ENCODE measurements around the gene BACE1.
"Not testable (repeated sequence)": the region's sequence is repeated elsewhere in the genome, so short reads cannot be mapped to it uniquely, and the experiment has no call there.

Gene BACE1

GRCh38 chr11:117327567-117328374, 11.7 kb upstream of the BACE1 start, which contains the start of gene CEP164:
TSS of gene CEP164 (plus strand) at chr11:117327854. CDS start at chr11:117338587, 10,733 bp downstream.
- Histone ChIP-seq H3K27ac (ENCODE audit: low read depth, low read length) (peak within 1 kb of the TSS; percentile 90), H3K4me1 (ENCODE audit: insufficient read depth, low read length) (peaks cover 11% of the 10 kb centered on the region), H3K27me3 (ENCODE audit: control insufficient read depth in 1 of 2, insufficient read depth in 2 of 2, low read length in 2 of 2) (no peaks in the 10 kb centered on the region), H3K9ac (ENCODE audit: low read length) (peak within 1 kb of the TSS; percentile 53), H3K9me3 (ENCODE audit: low read length) (no peaks in the 10 kb centered on the region), H3K4me3 (ENCODE audit: low read depth in 1 of 2, low read length in 2 of 2) (peak within 1 kb of the TSS; percentile 78 to 91), H3K36me3 (ENCODE audit: insufficient read depth, low read length) (no peaks in the 10 kb centered on the region)

DNA sequence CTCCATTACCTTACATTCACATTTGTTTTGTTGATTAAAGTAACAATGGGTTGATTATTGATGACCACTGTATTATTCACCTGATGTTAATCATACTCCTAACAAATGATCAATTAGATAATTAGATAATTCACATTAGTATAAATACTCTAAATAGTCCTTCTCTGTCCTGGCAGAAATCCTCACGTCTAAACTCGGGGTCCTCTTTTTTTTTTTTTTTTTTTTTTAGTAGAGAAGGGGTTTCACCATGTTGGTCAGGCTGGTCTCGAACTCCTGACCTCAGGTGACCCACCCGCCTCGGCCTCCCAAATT, 11.2 kb upstream of the BACE1 start:
- not testable (repeated sequence) for H3K27ac ChIP-seq (ENCODE audit: low read depth, low read length); H3K27me3 ChIP-seq (ENCODE audit: control insufficient read depth in 1 of 2, insufficient read depth in 2 of 2, low read length in 2 of 2); H3K36me3 ChIP-seq (ENCODE audit: insufficient read depth, low read length); H3K9ac ChIP-seq (ENCODE audit: low read length); H3K9me3 ChIP-seq (ENCODE audit: low read length)
- Histone ChIP-seq H3K4me3 (ENCODE audit: low read depth in 1 of 2, low read length in 2 of 2) (peak overlapping the region in 1 of 2 donors; percentile 91), H3K4me1 (ENCODE audit: insufficient read depth, low read length) (peaks cover 11% of the 10 kb centered on the region)

GRCh38 chr11:117319214-117319840, 3.3 kb upstream of the BACE1 start:
- Histone ChIP-seq H3K4me1 (ENCODE audit: insufficient read depth, low read length) (peaks cover 10% of the 10 kb centered on the region), H3K27ac (ENCODE audit: low read depth, low read length) (no peak overlapping the region), H3K9ac (ENCODE audit: low read length) (no peak overlapping the region), H3K9me3 (ENCODE audit: low read length) (no peaks in the 10 kb centered on the region), H3K36me3 (ENCODE audit: insufficient read depth, low read length) (no peaks in the 10 kb centered on the region), H3K27me3 (ENCODE audit: control insufficient read depth in 1 of 2, insufficient read depth in 2 of 2, low read length in 2 of 2) (no peaks in the 10 kb centered on the region), H3K4me3 (ENCODE audit: low read depth in 1 of 2, low read length in 2 of 2) (no peak overlapping the region)

- Histone ChIP-seq H3K4me1 (ENCODE audit: insufficient read depth, low read length) (peaks cover 12% of the 10 kb centered on the region), H3K9me3 (ENCODE audit: low read length) (no peaks in the 10 kb centered on the region), H3K4me3 (ENCODE audit: low read depth in 1 of 2, low read length in 2 of 2) (no peak overlapping the region), H3K27ac (ENCODE audit: low read depth, low read length) (no peak overlapping the region), H3K9ac (ENCODE audit: low read length) (no peak overlapping the region), H3K36me3 (ENCODE audit: insufficient read depth, low read length) (no peaks in the 10 kb centered on the region), H3K27me3 (ENCODE audit: control insufficient read depth in 1 of 2, insufficient read depth in 2 of 2, low read length in 2 of 2) (no peaks in the 10 kb centered on the region)
Measured at GRCh38 chr11:117318738-117319137, 2.7 kb upstream of the BACE1 start.

- no peaks in the 10 kb centered on the region for H3K27me3 ChIP-seq (ENCODE audit: control insufficient read depth in 1 of 2, insufficient read depth in 2 of 2, low read length in 2 of 2)
- peak overlapping the region; percentile 29 for H3K27ac ChIP-seq (ENCODE audit: low read depth, low read length)
- no peak overlapping the region for H3K9ac ChIP-seq (ENCODE audit: low read length)
- peaks cover 12% of the 10 kb centered on the region for H3K4me1 ChIP-seq (ENCODE audit: insufficient read depth, low read length)
- peak overlapping the region; percentile 75 to 76 for H3K4me3 ChIP-seq (ENCODE audit: low read depth in 1 of 2, low read length in 2 of 2)
- no peaks in the 10 kb centered on the region for H3K36me3 ChIP-seq (ENCODE audit: insufficient read depth, low read length)
- no peaks in the 10 kb centered on the region for H3K9me3 ChIP-seq (ENCODE audit: low read length)
Measured at GRCh38 chr11:117315285-117316196, 515 bp downstream of the BACE1 start.

DNA sequence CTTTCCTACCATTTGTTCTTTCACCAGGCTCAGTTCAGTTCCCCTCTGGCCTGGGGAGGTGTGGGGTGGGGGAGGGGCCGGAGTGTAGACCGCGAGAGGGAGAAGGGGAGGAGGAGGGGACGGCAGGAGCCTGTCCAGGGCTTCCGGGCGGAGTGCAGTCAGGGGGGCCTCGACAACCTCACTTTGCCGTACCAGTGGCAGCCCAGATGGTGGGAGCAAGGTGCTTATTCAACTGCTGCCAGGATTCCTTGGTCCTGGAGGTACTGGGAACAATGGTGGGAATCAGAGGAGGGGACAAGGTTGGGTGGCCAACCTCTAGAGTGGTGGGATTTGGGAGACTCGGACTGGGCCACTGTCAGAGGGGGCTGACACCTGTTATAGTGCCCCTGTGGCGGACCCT, 1.2 kb downstream of the BACE1 start:
- Histone ChIP-seq H3K4me3 (ENCODE audit: low read depth in 1 of 2, low read length in 2 of 2) (peak overlapping the region; percentile 75 to 76), H3K9ac (ENCODE audit: low read length) (no peak overlapping the region), H3K36me3 (ENCODE audit: insufficient read depth, low read length) (no peaks in the 10 kb centered on the region), H3K27me3 (ENCODE audit: control insufficient read depth in 1 of 2, insufficient read depth in 2 of 2, low read length in 2 of 2) (no peaks in the 10 kb centered on the region), H3K27ac (ENCODE audit: low read depth, low read length) (no peak overlapping the region), H3K9me3 (ENCODE audit: low read length) (no peaks in the 10 kb centered on the region), H3K4me1 (ENCODE audit: insufficient read depth, low read length) (peaks cover 12% of the 10 kb centered on the region)

- Histone ChIP-seq H3K27me3 (ENCODE audit: control insufficient read depth in 1 of 2, insufficient read depth in 2 of 2, low read length in 2 of 2) (no peaks in the 10 kb centered on the region), H3K4me3 (ENCODE audit: low read depth in 1 of 2, low read length in 2 of 2) (peak overlapping the region in 1 of 2 donors; percentile 75), H3K27ac (ENCODE audit: low read depth, low read length) (no peak overlapping the region), H3K9me3 (ENCODE audit: low read length) (no peaks in the 10 kb centered on the region), H3K9ac (ENCODE audit: low read length) (no peak overlapping the region), H3K36me3 (ENCODE audit: insufficient read depth, low read length) (no peaks in the 10 kb centered on the region), H3K4me1 (ENCODE audit: insufficient read depth, low read length) (peaks cover 12% of the 10 kb centered on the region)
Measured at GRCh38 chr11:117313828-117314768, 2.0 kb downstream of the BACE1 start.

DNA sequence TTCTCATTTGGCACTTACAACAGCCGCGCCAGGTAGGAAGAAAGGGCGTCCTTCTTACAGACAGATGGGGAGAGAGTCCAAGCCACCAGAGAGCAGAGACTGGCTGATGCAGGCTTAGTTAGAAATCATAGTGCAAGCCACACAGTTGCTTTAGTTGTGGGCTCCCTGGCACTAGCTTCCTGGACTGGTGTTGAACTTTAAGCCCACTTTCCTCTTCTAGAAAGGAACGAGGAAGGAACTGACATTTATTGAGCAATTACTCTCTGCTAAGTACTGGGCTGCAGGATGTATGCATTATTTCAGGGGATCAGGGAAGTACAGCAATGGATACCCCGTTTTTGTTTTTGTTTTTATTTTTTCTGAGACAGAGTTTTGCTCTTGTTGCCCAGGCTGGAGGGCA, 3.0 kb downstream of the BACE1 start:
- H3K27me3 ChIP-seq (ENCODE audit: control insufficient read depth in 1 of 2, insufficient read depth in 2 of 2, low read length in 2 of 2), result no peaks in the 10 kb centered on the region
- H3K9me3 ChIP-seq (ENCODE audit: low read length), result no peaks in the 10 kb centered on the region
- no peaks in the 10 kb centered on the region for H3K36me3 ChIP-seq (ENCODE audit: insufficient read depth, low read length)
- no peak overlapping the region for H3K4me3 ChIP-seq (ENCODE audit: low read depth in 1 of 2, low read length in 2 of 2)
- H3K9ac ChIP-seq (ENCODE audit: low read length), result no peak overlapping the region
- H3K4me1 ChIP-seq (ENCODE audit: insufficient read depth, low read length), result peaks cover 12% of the 10 kb centered on the region
- no peak overlapping the region for H3K27ac ChIP-seq (ENCODE audit: low read depth, low read length)

DNA sequence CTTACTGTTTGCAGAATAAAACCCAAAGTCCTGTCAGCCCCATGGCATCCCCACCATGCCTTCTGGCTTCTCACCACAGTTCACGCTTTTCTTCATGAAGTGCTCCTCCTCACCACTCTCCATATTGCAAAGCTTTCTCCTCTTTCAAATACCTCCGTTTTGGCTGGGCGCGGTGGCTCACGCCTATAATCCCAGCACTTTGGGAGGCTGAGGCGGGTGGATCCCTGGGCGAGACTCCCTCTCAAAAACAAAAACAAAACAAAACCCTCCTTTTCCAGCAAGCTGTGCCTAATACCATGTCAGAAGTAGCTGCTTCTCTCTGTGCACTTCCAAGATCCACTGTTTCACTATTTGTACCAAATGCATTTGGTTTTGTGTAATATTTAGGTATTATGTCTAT, 6.7 kb downstream of the BACE1 start:
- H3K4me3 ChIP-seq (ENCODE audit: low read depth in 1 of 2, low read length in 2 of 2), result no peak overlapping the region
- no peak overlapping the region for H3K9ac ChIP-seq (ENCODE audit: low read length)
- peaks cover 2% of the 10 kb centered on the region for H3K4me1 ChIP-seq (ENCODE audit: insufficient read depth, low read length)
- no peaks in the 10 kb centered on the region for H3K9me3 ChIP-seq (ENCODE audit: low read length)
- no peaks in the 10 kb centered on the region for H3K27me3 ChIP-seq (ENCODE audit: control insufficient read depth in 1 of 2, insufficient read depth in 2 of 2, low read length in 2 of 2)
- no peaks in the 10 kb centered on the region for H3K36me3 ChIP-seq (ENCODE audit: insufficient read depth, low read length)
- H3K27ac ChIP-seq (ENCODE audit: low read depth, low read length), result no peak overlapping the region

DNA sequence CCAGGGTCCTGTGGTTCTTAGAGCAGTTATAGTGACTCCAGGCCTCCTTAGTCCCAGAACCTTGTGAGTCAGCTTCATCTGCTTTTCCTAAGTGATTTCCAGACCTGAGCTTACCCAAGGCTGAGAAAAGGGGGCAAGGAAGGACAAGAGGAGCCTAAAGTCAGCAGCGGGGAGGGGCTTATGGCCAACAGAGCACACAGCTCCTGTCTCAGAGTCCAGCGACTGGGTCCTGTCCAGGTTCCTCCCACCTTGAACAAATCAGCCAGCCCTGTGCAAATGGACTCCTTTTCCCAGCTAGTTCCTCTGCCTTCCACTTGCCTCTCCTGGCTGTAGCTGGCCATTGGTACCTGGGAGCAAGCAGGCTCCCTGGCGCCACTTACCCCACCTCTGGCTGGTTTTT, 10.9 kb downstream of the BACE1 start:
- peaks cover 4% of the 10 kb centered on the region for H3K4me1 ChIP-seq (ENCODE audit: insufficient read depth, low read length)
- no peaks in the 10 kb centered on the region for H3K9me3 ChIP-seq (ENCODE audit: low read length)
- no peaks in the 10 kb centered on the region for H3K36me3 ChIP-seq (ENCODE audit: insufficient read depth, low read length)
- H3K27me3 ChIP-seq (ENCODE audit: control insufficient read depth in 1 of 2, insufficient read depth in 2 of 2, low read length in 2 of 2), result no peaks in the 10 kb centered on the region
- no peak overlapping the region for H3K4me3 ChIP-seq (ENCODE audit: low read depth in 1 of 2, low read length in 2 of 2)
- H3K27ac ChIP-seq (ENCODE audit: low read depth, low read length), result no peak overlapping the region
- no peak overlapping the region for H3K9ac ChIP-seq (ENCODE audit: low read length)

Measured in muscle layer of colon (tissue), 2 donors.